Fibroblast of skin of right quadriceps (primary cell): ENCODE measurements around the gene CHMP6.

ENCODE experiments used
- DNase-seq: peaks from one replicate; pipeline ENCODE4 v3.0.0-alpha.2; 2013

The CHMP6 gene

GRCh38 chr17:81046132-81046769, 54.6 kb downstream of the CHMP6 start:
- no peak for DNase-seq

- DNase-seq = no peak
Measured at GRCh38 chr17:81046770-81047359, 55.2 kb downstream of the CHMP6 start.

DNA sequence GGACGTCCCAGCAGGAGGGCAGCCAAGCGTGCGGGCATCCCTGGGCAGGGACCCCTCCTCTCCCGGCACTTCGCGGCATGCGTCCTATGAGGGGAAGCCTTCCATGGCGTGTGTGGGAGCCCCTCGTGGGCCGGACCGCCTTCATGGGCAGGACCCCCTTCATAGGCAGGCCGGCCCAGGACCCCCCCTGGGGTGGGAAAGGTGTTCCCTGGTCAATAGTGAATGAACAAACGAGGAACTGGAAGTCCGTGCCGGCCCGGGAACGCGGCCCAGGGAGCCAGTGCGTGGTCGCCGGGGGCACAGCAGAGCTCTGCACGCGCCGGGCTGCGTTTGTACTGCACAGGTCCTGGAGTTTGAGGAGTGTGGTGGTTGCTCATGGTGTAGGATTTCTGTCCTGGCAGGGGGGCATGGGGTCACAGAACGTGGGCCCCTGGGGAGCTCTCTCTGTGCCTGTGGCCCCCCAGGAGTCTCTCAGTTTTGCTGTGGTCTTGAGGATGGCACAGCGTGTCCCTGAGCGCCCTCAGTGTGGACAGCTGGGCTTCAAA, 57.3 kb downstream of the CHMP6 start:
- no peak for DNase-seq

- no peak for DNase-seq
Measured at GRCh38 chr17:81049372-81049911, 57.8 kb downstream of the CHMP6 start.
